Natural killer cell (primary cell): Measurements from ENCODE around the gene ERLIN1. TPM values are rescaled to one million over a fixed set of nuclear protein-coding genes. Genes with fewer than 3 reads are reported as not detected.

Source experiments
- ATAC-seq, 3 donors: fragments of 150-1000 bp in 2 of 3; fragments of 200-7000 bp in 1 of 3; cut with Tn5 transposase; 1 replicate in 1 of 3; 2 replicates in 2 of 3; pipeline ENCODE4 v1.10.0; 2021; ENCODE audit warnings: mild to moderate bottlenecking in 2 of 3, moderate library complexity in 2 of 3
- DNase-seq, 2 donors: peaks; one replicate each; pipeline versions ENCODE4 v3.0.0 to v3.0.0-alpha.2; 2013 to 2021; ENCODE audit warnings: mixed read lengths in 1 of 2
- H3K27ac ChIP-seq: one replicate; pipeline ENCODE4 v1.5.1; 2013; ENCODE audit warnings: mild to moderate bottlenecking, low read length
- H3K27me3 ChIP-seq: one replicate; pipeline ENCODE4 v1.6.1; 2013; ENCODE audit warnings: low read length; ENCODE audit not compliant: control insufficient read depth, insufficient read depth
- H3K36me3 ChIP-seq: one replicate; pipeline ENCODE4 v1.6.1; 2013; ENCODE audit warnings: low read length; ENCODE audit not compliant: control insufficient read depth, insufficient read depth
- H3K4me1 ChIP-seq: one replicate; pipeline ENCODE4 v1.6.1; 2013; ENCODE audit warnings: low read length; ENCODE audit not compliant: control insufficient read depth, insufficient read depth
- H3K4me3 ChIP-seq: one replicate; pipeline ENCODE4 v1.5.1; 2013; ENCODE audit warnings: low read length
- H3K9me3 ChIP-seq: one replicate; pipeline ENCODE4 v1.6.1; 2013; ENCODE audit warnings: low read length; ENCODE audit not compliant: control insufficient read depth, insufficient read depth
- H3K27ac Mint-ChIP-seq, 2 donors: one replicate each; pipeline ENCODE4 v1.8.0; 2022; ENCODE audit warnings: mild to moderate bottlenecking in 2 of 2, mixed read lengths in 2 of 2, moderate library complexity in 1 of 2
- H3K27me3 Mint-ChIP-seq, 2 donors: one replicate each; pipeline ENCODE4 v1.8.0; 2022; ENCODE audit warnings: low read depth in 2 of 2, mixed read lengths in 2 of 2
- H3K36me3 Mint-ChIP-seq: one replicate; pipeline ENCODE4 v1.8.0; 2022; ENCODE audit warnings: mixed read lengths
- H3K4me1 Mint-ChIP-seq, 2 donors: one replicate each; pipeline ENCODE4 v1.8.0; 2022; ENCODE audit warnings: mixed read lengths in 2 of 2
- H3K4me3 Mint-ChIP-seq: one replicate; pipeline ENCODE4 v1.8.0; 2022; ENCODE audit warnings: mild to moderate bottlenecking, moderate library complexity, mixed read lengths
- H3K9me3 Mint-ChIP-seq, 2 donors: one replicate each; pipeline ENCODE4 v1.8.0; 2022; ENCODE audit warnings: mixed read lengths in 2 of 2
- CTCF ChIP-seq: fragments of 200-600 bp; IDR thresholded peaks from one replicate; pipeline ENCODE4 v1.8.0; 2022; ENCODE audit warnings: antibody characterized with exemption
- whole genome bisulfite sequencing: methylation state at CpG from one replicate; pipeline ENCODE4 v1.1.7; 2013; ENCODE audit warnings: missing lambda C conversion rate; ENCODE audit not compliant: insufficient coverage; 5-methylcytosine and 5-hydroxymethylcytosine counted together
- intact Hi-C: fragments of 100-400 bp; cut with micrococcal nuclease; formaldehyde crosslinking; loops from one replicate; pipeline ENCODE4 v1.14.2; 2022
- total RNA-seq, 4 donors: library from RNA; stranded (reverse); fragments of 120-200 nt in 1 of 4; gene quantifications; one replicate each; pipeline versions ENCODE4 v1.2.3 to v1.2.4, GENCODE V29; 2013 to 2022

The ERLIN1 gene
- total RNA-seq, 3 donors from 2014 or later (not counting 1 experiment from before 2014, with no cell fraction given), result 3.9 to 6.9 (median 5.1) TPM

GRCh38 chr10:100151723-100152300, 34.0 kb downstream of the ERLIN1 start:
- no peak overlapping the region for H3K27ac Mint-ChIP-seq
- H3K36me3 ChIP-seq, result peaks cover 61% of the 10 kb centered on the region

GRCh38 chr10:100148353-100149211, 37.2 kb downstream of the ERLIN1 start:
- Mint-ChIP-seq H3K27ac (no peak overlapping the region), H3K36me3 (peaks cover 12% of the 10 kb centered on the region), H3K27me3 (peaks cover 0 to 7% of the 10 kb centered on the region in 2 donors), H3K9me3 (no peaks in the 10 kb centered on the region), H3K4me3 (no peak overlapping the region), H3K4me1 (no peaks in the 10 kb centered on the region)
- peak in 1 of 3 donors; percentile 32 for ATAC-seq
- no peaks in the 10 kb centered on the region for H3K27me3 ChIP-seq
- no peak overlapping the region for H3K27ac ChIP-seq
- TF ChIP-seq CTCF, result no peak
- 87% methylated on average over 8 of the region's 8 CpGs for WGBS
- H3K9me3 ChIP-seq, result no peaks in the 10 kb centered on the region
- H3K4me1 ChIP-seq, result no peaks in the 10 kb centered on the region
- no peak overlapping the region for H3K4me3 ChIP-seq
- intact Hi-C loops, result no loop called here
- DNase-seq, result no peak
- peaks cover 36% of the 10 kb centered on the region for H3K36me3 ChIP-seq

More at GRCh38 chr10:100151723-100152300, 34.0 kb downstream of the ERLIN1 start:
- Mint-ChIP-seq H3K9me3 (no peaks in the 10 kb centered on the region), H3K4me3 (no peak overlapping the region), H3K27me3 (no peaks in the 10 kb centered on the region), H3K4me1 (no peaks in the 10 kb centered on the region), H3K36me3 (peaks cover 30% of the 10 kb centered on the region)
- TF ChIP-seq CTCF, result no peak
- Histone ChIP-seq H3K27ac (no peak overlapping the region), H3K9me3 (no peaks in the 10 kb centered on the region), H3K4me3 (no peak overlapping the region), H3K4me1 (no peaks in the 10 kb centered on the region), H3K27me3 (no peaks in the 10 kb centered on the region)
- intact Hi-C loops, result no loop called here
- ATAC-seq (no peak), DNase-seq (no peak)
- WGBS, result 100% methylated on average over 6 of the region's 6 CpGs

- Mint-ChIP-seq H3K4me3 (no peak overlapping the region), H3K27ac (no peak overlapping the region), H3K27me3 (peaks cover 0 to 7% of the 10 kb centered on the region in 2 donors), H3K36me3 (peaks cover 3% of the 10 kb centered on the region), H3K4me1 (no peaks in the 10 kb centered on the region), H3K9me3 (no peaks in the 10 kb centered on the region)
- Histone ChIP-seq H3K27ac (no peak overlapping the region), H3K27me3 (no peaks in the 10 kb centered on the region), H3K9me3 (no peaks in the 10 kb centered on the region), H3K4me1 (no peaks in the 10 kb centered on the region), H3K4me3 (no peak overlapping the region), H3K36me3 (peaks cover 21% of the 10 kb centered on the region)
- DNase-seq (no peak), ATAC-seq (no peak)
- intact Hi-C loops, result no loop called here
- TF ChIP-seq CTCF, result no peak
- WGBS, result 70% methylated on average over 2 of the region's 2 CpGs
These were observed 38.8 kb downstream of the ERLIN1 start for GRCh38 chr10:100146875-100147650.
